GM12878 (cell line): Measurements from ENCODE around the gene LRRC39.

Experiments
- JUND ChIP-seq: IDR thresholded peaks from 2 replicates; pipeline ENCODE4 v1.6.1; 2012; ENCODE audit warnings: low read depth, mild to moderate bottlenecking, low read length, improper control_type of control experiment, moderate library complexity
- POLR2A ChIP-seq: IDR thresholded peaks from 2 replicates; pipeline ENCODE4 v1.6.1; 2011; ENCODE audit warnings: low read depth, mild to moderate bottlenecking, low read length
- TARDBP ChIP-seq: IDR thresholded peaks from 2 replicates; pipeline ENCODE4 v1.6.1; 2016; ENCODE audit warnings: borderline replicate concordance
- ZNF384 ChIP-seq: IDR thresholded peaks from 2 replicates; pipeline ENCODE4 v1.6.1; 2012; ENCODE audit warnings: low read depth, mild to moderate bottlenecking, low read length, improper control_type of control experiment, borderline replicate concordance
- ZZZ3 ChIP-seq: IDR thresholded peaks from 2 replicates; pipeline ENCODE4 v1.6.1; 2011; ENCODE audit warnings: low read depth; ENCODE audit not compliant: control insufficient read depth, insufficient read length
- TF ChIP-seq, protein P1 (sequence below): IDR thresholded peaks from 2 replicates; pipeline ENCODE4 v1.6.1; 2011; ENCODE audit warnings: low read depth, low read length, improper control_type of control experiment, borderline replicate concordance

DNA sequence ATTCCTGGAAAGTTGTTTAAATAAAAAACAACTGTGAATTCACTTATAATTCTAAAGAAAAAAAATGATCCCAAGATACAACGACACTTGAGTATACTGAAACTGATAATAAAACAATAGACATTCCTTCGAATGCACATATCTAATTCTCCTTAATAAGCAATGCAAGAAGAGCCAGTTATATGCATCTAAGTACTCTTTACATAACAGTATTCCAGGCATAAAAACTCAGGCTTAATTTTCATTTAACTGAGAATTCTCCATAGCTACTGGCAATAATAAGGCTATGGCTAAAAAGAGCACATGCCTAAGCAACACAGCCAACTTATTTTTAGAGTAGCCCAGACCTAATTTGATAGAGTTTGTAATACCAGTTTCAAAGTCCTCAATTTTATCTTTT lies 76.5 kb downstream of the LRRC39 start:
- TF ChIP-seq TARDBP (no peak), ZNF384 (no peak), ZZZ3 (no peak), JUND (no peak), POLR2A (no peak)
- TF ChIP-seq, protein P1, sequence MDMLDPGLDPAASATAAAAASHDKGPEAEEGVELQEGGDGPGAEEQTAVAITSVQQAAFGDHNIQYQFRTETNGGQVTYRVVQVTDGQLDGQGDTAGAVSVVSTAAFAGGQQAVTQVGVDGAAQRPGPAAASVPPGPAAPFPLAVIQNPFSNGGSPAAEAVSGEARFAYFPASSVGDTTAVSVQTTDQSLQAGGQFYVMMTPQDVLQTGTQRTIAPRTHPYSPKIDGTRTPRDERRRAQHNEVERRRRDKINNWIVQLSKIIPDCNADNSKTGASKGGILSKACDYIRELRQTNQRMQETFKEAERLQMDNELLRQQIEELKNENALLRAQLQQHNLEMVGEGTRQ: no peak
